NCI-H1105 treated with DMSO at 0.1 percent for 48 hours (cell line): Measurements from ENCODE around the gene ALDH16A1.

Source experiments
- DNase-seq: peaks from one replicate; lab custom pipeline; 2025; lab: John Stamatoyannopoulos, UW

The ALDH16A1 gene

DNA sequence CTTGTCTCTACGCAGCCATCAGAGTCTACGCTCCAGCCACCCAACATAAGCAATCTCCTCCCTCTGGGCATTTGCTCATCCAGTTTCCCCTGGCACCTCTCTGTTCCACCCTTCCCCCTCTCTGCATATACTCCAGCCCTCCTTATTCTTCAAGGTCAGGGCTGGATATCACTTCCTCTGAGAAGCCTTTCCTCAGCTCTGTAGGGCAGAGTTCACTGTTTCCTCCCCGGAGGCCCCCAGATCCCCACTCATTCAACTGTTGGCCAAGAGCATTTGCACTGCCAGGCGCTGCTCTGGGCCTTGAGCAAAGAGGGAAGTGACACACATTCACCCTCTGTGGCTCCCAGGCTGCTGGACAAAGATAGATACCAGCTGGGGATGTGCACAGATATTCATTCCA, 62.7 kb downstream of the ALDH16A1 start:
- DNase-seq: no peak

DNA sequence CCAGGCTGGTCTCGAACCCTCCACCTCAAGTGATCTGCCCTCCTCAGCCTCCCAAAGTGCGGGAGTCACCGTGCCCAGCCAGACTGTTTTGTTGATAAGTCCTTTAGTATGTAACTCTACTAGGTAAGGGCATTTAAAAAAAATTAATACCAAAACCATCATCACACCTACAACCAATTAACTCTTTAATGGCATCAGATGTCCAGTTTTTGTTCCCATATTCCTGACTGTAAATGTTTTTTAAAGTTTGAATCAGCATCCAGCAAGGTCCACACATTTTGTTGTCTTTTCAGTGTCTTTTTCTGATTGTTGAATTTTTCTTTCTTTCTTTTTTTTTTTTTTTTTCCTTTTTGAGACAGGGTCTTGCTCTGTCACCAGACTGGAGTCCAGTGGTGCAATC, 65.0 kb downstream of the ALDH16A1 start:
- no peak for DNase-seq
